Sigmoid colon (tissue), 7 donors: ENCODE measurements around the gene SLC2A13. TPM values are rescaled to one million over a fixed set of nuclear protein-coding genes. Genes with fewer than 3 reads are reported as not detected.

Experiments used
- DNase-seq: peaks from one replicate; pipeline ENCODE4 v3.0.0-alpha.2; 2019
- H3K27ac ChIP-seq, 4 donors: fragments of 200-600 bp; sonication (generic); one replicate each; pipeline ENCODE4 v1.5.1; 2016 to 2019; ENCODE audit warnings: mild to moderate bottlenecking in 1 of 4
- H3K27me3 ChIP-seq, 3 donors: fragments of 200-600 bp; sonication (generic); one replicate each; pipeline ENCODE4 v1.5.1; 2019; ENCODE audit warnings: mild to moderate bottlenecking in 1 of 3
- H3K36me3 ChIP-seq, 4 donors: fragments of 200-600 bp; sonication (generic); one replicate each; pipeline ENCODE4 v1.5.1; 2016 to 2019
- H3K4me1 ChIP-seq, 4 donors: fragments of 200-600 bp; sonication (generic); one replicate each; pipeline ENCODE4 v1.5.1; 2017 to 2019
- H3K4me3 ChIP-seq, 4 donors: fragments of 200-600 bp; sonication (generic); one replicate each; pipeline ENCODE4 v1.5.1; 2017 to 2019; ENCODE audit warnings: mild to moderate bottlenecking in 2 of 4, moderate library complexity in 1 of 4
- H3K9me3 ChIP-seq, 4 donors: fragments of 200-600 bp in 3 of 4; sonication (generic) in 3 of 4; one replicate each; pipeline versions ENCODE4 v1.5.1 to v1.6.1; 2013 to 2019
- CTCF ChIP-seq, 4 experiments: fragments of 450-650 bp in 3 of 4; fragments of 200-600 bp in 1 of 4; IDR thresholded peaks; one replicate each; pipeline ENCODE4 v1.5.1; 2016 to 2019; ENCODE audit warnings: antibody characterized with exemption in 4 of 4, mild to moderate bottlenecking in 3 of 4, moderate library complexity in 2 of 4
- EP300 ChIP-seq, 4 donors: sonication (generic); formaldehyde crosslinking; IDR thresholded peaks; one replicate each; pipeline ENCODE4 v1.6.1; 2017; ENCODE audit warnings: antibody characterized with exemption in 4 of 4
- POLR2A ChIP-seq, 2 donors: fragments of 450-650 bp; IDR thresholded peaks; one replicate each; pipeline ENCODE4 v1.6.1; 2016; ENCODE audit warnings: antibody characterized with exemption in 2 of 2, mild to moderate bottlenecking in 2 of 2, moderate library complexity in 2 of 2
- POLR2AphosphoS5 ChIP-seq, 4 donors: sonication (generic); formaldehyde crosslinking; IDR thresholded peaks; one replicate each; pipeline ENCODE4 v1.6.1; 2017; ENCODE audit warnings: antibody characterized with exemption in 4 of 4
- WGBS, 2 donors: extraction: QIAGEN DNeasy Blood & Tissue Kit; methylation state at CpG; one replicate each; pipeline ENCODE4 v1.1.7; 2013; 5-methylcytosine and 5-hydroxymethylcytosine counted together
- intact Hi-C: fragments of 100-400 bp; cut with DNase I; formaldehyde crosslinking; loops from one replicate; pipeline ENCODE4 v1.15.1; 2023
- polyA plus RNA-seq, 3 donors: library from polyadenylated mRNA; stranded (reverse); fragments of 200-250 nt; gene quantifications; one replicate each; pipeline ENCODE4 v1.2.3, GENCODE V29; 2013
- total RNA-seq, 4 donors: library from RNA; depleted of rRNA; stranded (reverse); fragments of >200 nt; gene quantifications; one replicate each; pipeline ENCODE4 v1.1.0, GENCODE V29; 2016
- donor health status: healthy with polysubstance abuse.
- donor health status: Bipolar disorder and iron deficiency.
- donor health status: healthy.

SLC2A13 gene
- total and polyA plus RNA-seq, 7 donors: 1.8 to 32.3 (median 20.2) TPM

GRCh38 chr12:39807043-39807442 is 298.8 kb downstream of the SLC2A13 start:
- WGBS, 2 donors: 92 to 95% methylated on average over 5 of the region's 5 CpGs
- DNase-seq: no peak
- intact Hi-C loops: no loop called here

GRCh38 chr12:39805651-39806050 is 300.2 kb downstream of the SLC2A13 start:
- Histone ChIP-seq H3K27me3 (no peaks in the 10 kb centered on the region), H3K9me3 (no peaks in the 10 kb centered on the region), H3K4me1 (peaks cover 0 to 22% (median 1%) of the 10 kb centered on the region in 4 donors), H3K27ac (no peak overlapping the region), H3K4me3 (no peak overlapping the region), H3K36me3 (no peaks in the 10 kb centered on the region)
- TF ChIP-seq POLR2A (IDR thresholded peaks at IDR 0.05) (no peak), CTCF (IDR thresholded peaks at IDR 0.05) (no peak), EP300 (IDR thresholded peaks at IDR 0.05) (no peak), POLR2AphosphoS5 (IDR thresholded peaks at IDR 0.05) (no peak)
- intact Hi-C loops: no loop called here
- no peak for DNase-seq
- 51 to 69% methylated on average over 2 of the region's 2 CpGs for WGBS, 2 donors

More at GRCh38 chr12:39807043-39807442, 298.8 kb downstream of the SLC2A13 start:
- no peaks in the 10 kb centered on the region for H3K27me3 ChIP-seq
- no peaks in the 10 kb centered on the region for H3K36me3 ChIP-seq
- TF ChIP-seq CTCF (IDR thresholded peaks at IDR 0.05) (no peak), POLR2A (IDR thresholded peaks at IDR 0.05) (no peak), POLR2AphosphoS5 (IDR thresholded peaks at IDR 0.05) (no peak), EP300 (IDR thresholded peaks at IDR 0.05) (no peak)
- no peak overlapping the region for H3K4me3 ChIP-seq
- H3K9me3 ChIP-seq: no peaks in the 10 kb centered on the region
- peaks cover 0 to 22% (median 1%) of the 10 kb centered on the region in 4 donors for H3K4me1 ChIP-seq
- no peak overlapping the region for H3K27ac ChIP-seq

- H3K27me3 ChIP-seq: no peaks in the 10 kb centered on the region
- WGBS, 2 donors: 54 to 70% methylated on average over 4 of the region's 4 CpGs
- peak overlapping the region in 1 of 4 donors; percentile 29 for H3K27ac ChIP-seq
- no peaks in the 10 kb centered on the region for H3K36me3 ChIP-seq
- H3K9me3 ChIP-seq: no peaks in the 10 kb centered on the region
- intact Hi-C loops: no loop called here
- no peak for TF ChIP-seq POLR2AphosphoS5 (IDR thresholded peaks at IDR 0.05)
- TF ChIP-seq EP300 (IDR thresholded peaks at IDR 0.05): no peak
- TF ChIP-seq CTCF (IDR thresholded peaks at IDR 0.05): no peak
- DNase-seq: no peak
- H3K4me3 ChIP-seq: no peak overlapping the region
- H3K4me1 ChIP-seq: peaks cover 0 to 25% (median 1%) of the 10 kb centered on the region in 4 donors
Observed at GRCh38 chr12:39804898-39805297, 301.0 kb downstream of the SLC2A13 start.

GRCh38 chr12:39804479-39804878 is 301.4 kb downstream of the SLC2A13 start:
- Histone ChIP-seq H3K9me3 (no peaks in the 10 kb centered on the region), H3K36me3 (no peaks in the 10 kb centered on the region), H3K27ac (peak overlapping the region in 1 of 4 donors; percentile 29), H3K27me3 (no peaks in the 10 kb centered on the region), H3K4me1 (peaks cover 0 to 29% (median 1%) of the 10 kb centered on the region in 4 donors), H3K4me3 (no peak overlapping the region)
- intact Hi-C loops: no loop called here
- 84 to 87% methylated on average over 1 of the region's 1 CpG for WGBS, 2 donors
- TF ChIP-seq EP300 (IDR thresholded peaks at IDR 0.05) (no peak), CTCF (IDR thresholded peaks at IDR 0.05) (no peak), POLR2A (IDR thresholded peaks at IDR 0.05) (no peak), POLR2AphosphoS5 (IDR thresholded peaks at IDR 0.05) (no peak)
- DNase-seq: no peak

GRCh38 chr12:39803151-39803550 is 302.7 kb downstream of the SLC2A13 start:
- intact Hi-C loops: no loop called here
- no peak for TF ChIP-seq EP300 (IDR thresholded peaks at IDR 0.05)
- no peak for TF ChIP-seq POLR2AphosphoS5 (IDR thresholded peaks at IDR 0.05)
- TF ChIP-seq CTCF (IDR thresholded peaks at IDR 0.05): no peak
- TF ChIP-seq POLR2A (IDR thresholded peaks at IDR 0.05): no peak
- Histone ChIP-seq H3K27me3 (no peaks in the 10 kb centered on the region), H3K4me3 (no peak overlapping the region), H3K27ac (no peak overlapping the region), H3K36me3 (no peaks in the 10 kb centered on the region), H3K4me1 (peaks cover 0 to 34% (median 1%) of the 10 kb centered on the region in 4 donors), H3K9me3 (no peaks in the 10 kb centered on the region)
- DNase-seq: no peak
- 23 to 66% methylated on average over 2 of the region's 2 CpGs for WGBS, 2 donors
